Peyer's patch (tissue), 4 donors: Measurements from ENCODE around the gene PLEKHA1. TPM values are rescaled to one million over a fixed set of nuclear protein-coding genes. Genes with fewer than 3 reads are reported as not detected.

Source experiments
- DNase-seq, 3 donors: peaks; one replicate each; pipeline ENCODE4 v3.0.0-alpha.2; 2017 to 2019
- H3K27ac ChIP-seq, 4 donors: fragments of 200-600 bp; sonication (generic); one replicate each; pipeline ENCODE4 v1.5.1; 2016 to 2019
- H3K27me3 ChIP-seq, 2 donors: fragments of 200-600 bp; sonication (generic); one replicate each; pipeline ENCODE4 v1.5.1; 2019
- H3K36me3 ChIP-seq, 3 donors: fragments of 200-600 bp; sonication (generic); one replicate each; pipeline ENCODE4 v1.5.1; 2016 to 2019
- H3K4me1 ChIP-seq, 4 donors: fragments of 200-600 bp; sonication (generic); one replicate each; pipeline ENCODE4 v1.5.1; 2016 to 2019
- H3K4me3 ChIP-seq, 4 donors: fragments of 200-600 bp; sonication (generic); 1 replicate in 3 of 4; 2 replicates in 1 of 4; pipeline ENCODE4 v1.5.1; 2016 to 2019; ENCODE audit warnings: mild to moderate bottlenecking in 1 of 4
- H3K9me3 ChIP-seq, 4 donors: fragments of 200-600 bp; sonication (generic); one replicate each; pipeline ENCODE4 v1.5.1; 2016 to 2019; ENCODE audit warnings: mild to moderate bottlenecking in 1 of 4
- POLR2A ChIP-seq, 2 donors: fragments of 450-650 bp; IDR thresholded peaks; one replicate each; pipeline ENCODE4 v1.5.1; 2017; ENCODE audit warnings: antibody characterized with exemption in 2 of 2, mild to moderate bottlenecking in 2 of 2, moderate library complexity in 2 of 2
- total RNA-seq, 4 donors: library from RNA; depleted of rRNA; stranded (reverse); fragments of >200 nt; gene quantifications; one replicate each; pipeline ENCODE4 v1.1.0, GENCODE V29; 2016
- TF ChIP-seq, protein P1 (sequence below), 6 experiments: fragments of 450-650 bp in 4 of 6; fragments of 200-600 bp in 2 of 6; sonication (generic) in 1 of 6; IDR thresholded peaks; one replicate each; pipeline ENCODE4 v1.5.1; 2017 to 2019; ENCODE audit warnings: antibody characterized with exemption in 6 of 6, mild to moderate bottlenecking in 3 of 6, moderate library complexity in 1 of 6

Gene PLEKHA1
- total RNA-seq, 4 donors from 2014 or later, result 15.7 to 62.0 (median 43.9) TPM

GRCh38 chr10:122474131-122474818 is 99.8 kb downstream of the PLEKHA1 start:
- Histone ChIP-seq H3K36me3 (no peaks in the 10 kb centered on the region), H3K27me3 (no peaks in the 10 kb centered on the region), H3K4me3 (no peak overlapping the region), H3K9me3 (no peaks in the 10 kb centered on the region), H3K27ac (no peak overlapping the region), H3K4me1 (peaks cover 0 to 24% (median 0%) of the 10 kb centered on the region in 4 donors)
- DNase-seq, result no peak
- TF ChIP-seq, protein P1, sequence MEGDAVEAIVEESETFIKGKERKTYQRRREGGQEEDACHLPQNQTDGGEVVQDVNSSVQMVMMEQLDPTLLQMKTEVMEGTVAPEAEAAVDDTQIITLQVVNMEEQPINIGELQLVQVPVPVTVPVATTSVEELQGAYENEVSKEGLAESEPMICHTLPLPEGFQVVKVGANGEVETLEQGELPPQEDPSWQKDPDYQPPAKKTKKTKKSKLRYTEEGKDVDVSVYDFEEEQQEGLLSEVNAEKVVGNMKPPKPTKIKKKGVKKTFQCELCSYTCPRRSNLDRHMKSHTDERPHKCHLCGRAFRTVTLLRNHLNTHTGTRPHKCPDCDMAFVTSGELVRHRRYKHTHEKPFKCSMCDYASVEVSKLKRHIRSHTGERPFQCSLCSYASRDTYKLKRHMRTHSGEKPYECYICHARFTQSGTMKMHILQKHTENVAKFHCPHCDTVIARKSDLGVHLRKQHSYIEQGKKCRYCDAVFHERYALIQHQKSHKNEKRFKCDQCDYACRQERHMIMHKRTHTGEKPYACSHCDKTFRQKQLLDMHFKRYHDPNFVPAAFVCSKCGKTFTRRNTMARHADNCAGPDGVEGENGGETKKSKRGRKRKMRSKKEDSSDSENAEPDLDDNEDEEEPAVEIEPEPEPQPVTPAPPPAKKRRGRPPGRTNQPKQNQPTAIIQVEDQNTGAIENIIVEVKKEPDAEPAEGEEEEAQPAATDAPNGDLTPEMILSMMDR (IDR thresholded peaks at IDR 0.05), result no peak
- TF ChIP-seq POLR2A (IDR thresholded peaks at IDR 0.05), result no peak

- Histone ChIP-seq H3K9me3 (no peaks in the 10 kb centered on the region), H3K27me3 (no peaks in the 10 kb centered on the region), H3K4me1 (peaks cover 0 to 24% (median 0%) of the 10 kb centered on the region in 4 donors), H3K27ac (peak overlapping the region in 2 of 4 donors; percentile 31 to 32), H3K36me3 (no peaks in the 10 kb centered on the region), H3K4me3 (no peak overlapping the region)
- DNase-seq, result no peak
- TF ChIP-seq, protein P1 (IDR thresholded peaks at IDR 0.05), result no peak
- TF ChIP-seq POLR2A (IDR thresholded peaks at IDR 0.05), result no peak
Measured at GRCh38 chr10:122475100-122475499, 100.6 kb downstream of the PLEKHA1 start.

GRCh38 chr10:122475591-122476332 is 101.3 kb downstream of the PLEKHA1 start:
- H3K36me3 ChIP-seq, result no peaks in the 10 kb centered on the region
- TF ChIP-seq, protein P1 (IDR thresholded peaks at IDR 0.05), result no peak
- TF ChIP-seq POLR2A (IDR thresholded peaks at IDR 0.05), result no peak
- no peak overlapping the region for H3K4me3 ChIP-seq
- peaks cover 0 to 24% (median 0%) of the 10 kb centered on the region in 4 donors for H3K4me1 ChIP-seq
- H3K27ac ChIP-seq, result peak overlapping the region in 1 of 4 donors; percentile 32
- no peaks in the 10 kb centered on the region for H3K27me3 ChIP-seq
- DNase-seq, result no peak
- H3K9me3 ChIP-seq, result no peaks in the 10 kb centered on the region

GRCh38 chr10:122476333-122476695 is 101.8 kb downstream of the PLEKHA1 start:
- no peak overlapping the region for H3K27ac ChIP-seq

GRCh38 chr10:122477436-122477835 is 102.9 kb downstream of the PLEKHA1 start:
- TF ChIP-seq, protein P1 (IDR thresholded peaks at IDR 0.05), result no peak
- TF ChIP-seq POLR2A (IDR thresholded peaks at IDR 0.05), result no peak
- DNase-seq, result peak in 1 of 3 donors; percentile 22
- H3K27ac ChIP-seq, result no peak overlapping the region
- no peaks in the 10 kb centered on the region for H3K9me3 ChIP-seq
- H3K4me1 ChIP-seq, result peaks cover 0 to 24% (median 0%) of the 10 kb centered on the region in 4 donors
- H3K4me3 ChIP-seq, result no peak overlapping the region
- no peaks in the 10 kb centered on the region for H3K36me3 ChIP-seq
- H3K27me3 ChIP-seq, result no peaks in the 10 kb centered on the region

More at GRCh38 chr10:122476333-122476695, 101.8 kb downstream of the PLEKHA1 start:
- Histone ChIP-seq H3K4me1 (peaks cover 0 to 24% (median 0%) of the 10 kb centered on the region in 4 donors), H3K27me3 (no peaks in the 10 kb centered on the region), H3K4me3 (no peak overlapping the region), H3K9me3 (no peaks in the 10 kb centered on the region), H3K36me3 (no peaks in the 10 kb centered on the region)
- no peak for DNase-seq
- TF ChIP-seq, protein P1 (IDR thresholded peaks at IDR 0.05), result no peak
- TF ChIP-seq POLR2A (IDR thresholded peaks at IDR 0.05), result no peak
